Left ventricle myocardium inferior (tissue), 1 donor: ENCODE results near the gene ASB11. TPM values are rescaled to one million over a fixed set of nuclear protein-coding genes. Genes with fewer than 3 reads are reported as not detected.
"Not testable (repeated sequence)": the region's sequence is repeated elsewhere in the genome, so short reads cannot be mapped to it uniquely, and the experiment has no call there.

Source experiments
- DNase-seq: peaks from one replicate; pipeline ENCODE4 v3.0.0-alpha.2; 2020
- H3K27ac ChIP-seq: fragments of 200-600 bp; replicated peaks from 2 replicates; pipeline ENCODE4 v1.8.0; 2021
- H3K27me3 ChIP-seq: fragments of 200-600 bp; 2 replicates; pipeline ENCODE4 v1.8.0; 2021; ENCODE audit warnings: low read depth
- H3K36me3 ChIP-seq: fragments of 200-600 bp; 2 replicates; pipeline ENCODE4 v1.8.0; 2021
- H3K4me1 ChIP-seq: fragments of 200-600 bp; 2 replicates; pipeline ENCODE4 v1.8.0; 2021
- H3K4me3 ChIP-seq: fragments of 200-600 bp; 2 replicates; pipeline ENCODE4 v1.8.0; 2021; ENCODE audit warnings: mild to moderate bottlenecking, moderate library complexity
- H3K9me3 ChIP-seq: fragments of 200-600 bp; replicated peaks from 2 replicates; pipeline ENCODE4 v1.8.0; 2021
- CTCF ChIP-seq: fragments of 200-600 bp; IDR thresholded peaks from 2 replicates; pipeline ENCODE4 v1.8.0; 2021; ENCODE audit warnings: antibody characterized with exemption, mild to moderate bottlenecking, borderline replicate concordance
- intact Hi-C: fragments of 100-400 bp; cut with micrococcal nuclease; formaldehyde crosslinking; loops from one replicate; pipeline ENCODE4 v1.11.0; 2022
- total RNA-seq: library from RNA; stranded (reverse); fragmentation: NEBNext Ultra II Directional; extraction: Animal tissue kit (Norgen Biotek cat#: 25700); gene quantifications from one replicate; pipeline ENCODE4 v1.2.1, GENCODE V29; 2021
- donor health status: DM: no; HTN: yes; CAD: no; lungs with severe emphysema.

ASB11 gene
- total RNA-seq, 1 donor from 2014 or later, result 116 TPM

GRCh38 chrX:15311119-15311518 lies 4.3 kb downstream of the ASB11 start:
- H3K9me3 ChIP-seq, result no peaks in the 10 kb centered on the region
- intact Hi-C loops, result no loop called here
- peak overlapping the region; percentile 84 for H3K27ac ChIP-seq
- no peak for TF ChIP-seq CTCF
- peak overlapping the region; percentile 62 for H3K4me3 ChIP-seq
- H3K27me3 ChIP-seq, result no peaks in the 10 kb centered on the region
- no peaks in the 10 kb centered on the region for H3K36me3 ChIP-seq
- H3K4me1 ChIP-seq, result peaks cover 10% of the 10 kb centered on the region
- no peak for DNase-seq

GRCh38 chrX:15310117-15310516 lies 5.3 kb downstream of the ASB11 start:
- TF ChIP-seq CTCF, result no peak
- Histone ChIP-seq H3K27ac (peak overlapping the region; percentile 84), H3K36me3 (no peaks in the 10 kb centered on the region), H3K27me3 (no peaks in the 10 kb centered on the region), H3K9me3 (no peaks in the 10 kb centered on the region), H3K4me3 (peak overlapping the region; percentile 62), H3K4me1 (peaks cover 10% of the 10 kb centered on the region)
- intact Hi-C loops, result no loop called here
- DNase-seq, result no peak

- peaks cover 27% of the 10 kb centered on the region for H3K4me1 ChIP-seq
- DNase-seq, H3K27me3 ChIP-seq, H3K4me3 ChIP-seq, intact Hi-C loops, H3K9me3 ChIP-seq, H3K36me3 ChIP-seq: not testable (repeated sequence)
- peak overlapping the region; percentile 84 for H3K27ac ChIP-seq
Measured at GRCh38 chrX:15305899-15306298, 9.5 kb downstream of the ASB11 start.

GRCh38 chrX:15301924-15302323 lies 13.5 kb downstream of the ASB11 start:
- Histone ChIP-seq H3K9me3 (no peaks in the 10 kb centered on the region), H3K27me3 (no peaks in the 10 kb centered on the region), H3K4me1 (peaks cover 41% of the 10 kb centered on the region), H3K27ac (peak overlapping the region; percentile 85), H3K36me3 (no peaks in the 10 kb centered on the region), H3K4me3 (no peak overlapping the region)
- intact Hi-C loops, result no loop called here
- TF ChIP-seq CTCF, result no peak
- peak; percentile 28 for DNase-seq

GRCh38 chrX:15299941-15300851 lies 15.2 kb downstream of the ASB11 start:
- H3K9me3 ChIP-seq, result no peaks in the 10 kb centered on the region
- peak overlapping the region; percentile 85 for H3K27ac ChIP-seq
- H3K36me3 ChIP-seq, result no peaks in the 10 kb centered on the region
- intact Hi-C loops, result no loop called here
- peaks cover 41% of the 10 kb centered on the region for H3K4me1 ChIP-seq
- H3K4me3 ChIP-seq, result peak overlapping the region; percentile 37
- peak; percentile 59 for TF ChIP-seq CTCF
- H3K27me3 ChIP-seq, result no peaks in the 10 kb centered on the region
- no peak for DNase-seq

- H3K27ac ChIP-seq, result peak overlapping the region; percentile 85
- H3K4me3 ChIP-seq, result peak overlapping the region; percentile 37
- no peak for DNase-seq
- H3K27me3 ChIP-seq, result no peaks in the 10 kb centered on the region
- no peaks in the 10 kb centered on the region for H3K36me3 ChIP-seq
- TF ChIP-seq CTCF, result no peak
- H3K9me3 ChIP-seq, result no peaks in the 10 kb centered on the region
- intact Hi-C loops, result no loop called here
- H3K4me1 ChIP-seq, result peaks cover 41% of the 10 kb centered on the region
Measured at GRCh38 chrX:15298780-15299179, 16.7 kb downstream of the ASB11 start.
